ENCODE measurements around the gene LRFN5. TPM values are rescaled to one million over a fixed set of nuclear protein-coding genes. Genes with fewer than 3 reads are reported as not detected.

The LRFN5 gene
- total RNA-seq, 3 donors from 2014 or later (not counting 1 experiment from before 2014, with no cell fraction given), result not detected

DNA sequence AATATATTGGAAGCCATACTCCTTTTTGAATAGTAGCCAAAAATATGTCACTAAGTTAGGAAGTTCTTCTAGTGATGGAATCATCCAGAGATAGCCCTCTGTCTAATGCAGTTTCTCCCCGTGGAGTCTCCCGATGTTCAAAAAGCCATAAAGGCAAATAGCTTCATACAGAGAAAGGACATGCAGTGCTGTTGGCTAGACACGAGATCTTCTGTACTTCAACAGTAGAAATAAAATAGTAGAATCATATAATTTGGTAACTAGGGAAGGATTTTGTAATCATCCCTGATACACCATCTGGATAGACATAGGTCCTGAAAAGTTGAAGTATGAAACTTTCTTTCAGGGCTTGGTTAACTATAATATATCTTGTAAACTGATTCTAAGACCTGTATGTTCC, 27.6 kb downstream of the LRFN5 start:
- ATAC-seq, result no peak
- H3K27ac ChIP-seq (ENCODE audit: low read length), result no peak overlapping the region
- peaks cover 0 to 6% of the 10 kb centered on the region in 2 donors for H3K9me3 Mint-ChIP-seq

DNA sequence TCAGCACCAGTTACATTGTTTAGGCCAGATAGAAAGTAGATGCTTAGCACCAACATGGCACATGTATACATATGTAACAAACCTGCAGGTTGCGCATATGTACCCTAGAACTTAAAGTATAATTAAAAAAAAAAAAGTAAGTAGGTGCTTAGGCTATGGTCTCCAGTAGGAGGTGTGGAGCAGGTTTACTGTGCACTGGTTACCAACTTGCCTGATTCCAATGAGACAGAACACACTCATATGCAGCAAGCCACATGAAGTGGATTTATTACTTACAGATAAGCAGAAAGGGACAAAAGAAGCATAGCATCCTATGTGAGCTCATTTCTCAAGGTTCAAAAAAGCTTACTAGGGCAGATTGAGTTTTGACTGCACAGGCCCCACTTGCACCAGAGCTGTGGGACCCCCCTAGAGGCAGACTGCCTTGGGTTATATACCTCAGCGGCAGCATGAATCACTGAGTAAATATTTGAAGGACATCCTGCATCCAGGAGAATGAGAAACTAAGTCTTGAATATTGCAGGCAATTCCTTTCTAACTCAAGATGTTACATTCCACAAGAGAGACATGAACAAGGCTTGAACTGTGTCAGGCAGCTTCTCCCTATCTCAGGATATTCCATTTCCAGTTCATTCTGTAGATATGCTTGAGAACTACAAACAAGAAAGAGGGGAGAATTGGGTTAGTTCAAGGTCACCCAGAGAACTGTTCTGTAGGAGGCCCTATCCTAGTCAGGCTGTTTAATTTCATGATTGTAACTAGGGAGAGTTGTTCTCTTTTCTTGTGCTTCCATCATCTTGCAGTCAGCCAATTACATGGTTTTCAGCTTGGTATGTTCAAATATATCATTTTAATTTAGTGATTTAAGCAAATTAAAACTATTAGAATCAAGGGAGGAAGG, 30.1 kb downstream of the LRFN5 start:
- Histone ChIP-seq H3K27ac (ENCODE audit: low read length) (no peak overlapping the region), H3K4me3 (ENCODE audit: low read length) (no peak overlapping the region), H3K27me3 (ENCODE audit: control insufficient read depth, insufficient read depth, low read length) (no peaks in the 10 kb centered on the region), H3K36me3 (ENCODE audit: control insufficient read depth, insufficient read depth, low read length) (no peaks in the 10 kb centered on the region), H3K4me1 (ENCODE audit: control insufficient read depth, insufficient read depth, low read length) (no peaks in the 10 kb centered on the region), H3K9me3 (ENCODE audit: control insufficient read depth, insufficient read depth, low read length) (peaks cover 3% of the 10 kb centered on the region)
- 78% methylated on average over 1 of the region's 2 CpGs for WGBS (ENCODE audit: insufficient coverage)
- ATAC-seq, result no peak
- DNase-seq, result no peak
- peaks cover 0 to 3% of the 10 kb centered on the region in 2 donors for H3K9me3 Mint-ChIP-seq
- no peaks in the 10 kb centered on the region for H3K36me3 Mint-ChIP-seq
- intact Hi-C loops (cut with micrococcal nuclease), result no loop called here
- H3K27me3 Mint-ChIP-seq (ENCODE audit: low read depth in 2 of 2), result no peaks in the 10 kb centered on the region
- H3K4me1 Mint-ChIP-seq, result no peaks in the 10 kb centered on the region
- H3K4me3 Mint-ChIP-seq, result no peak overlapping the region
- TF ChIP-seq, protein P1, sequence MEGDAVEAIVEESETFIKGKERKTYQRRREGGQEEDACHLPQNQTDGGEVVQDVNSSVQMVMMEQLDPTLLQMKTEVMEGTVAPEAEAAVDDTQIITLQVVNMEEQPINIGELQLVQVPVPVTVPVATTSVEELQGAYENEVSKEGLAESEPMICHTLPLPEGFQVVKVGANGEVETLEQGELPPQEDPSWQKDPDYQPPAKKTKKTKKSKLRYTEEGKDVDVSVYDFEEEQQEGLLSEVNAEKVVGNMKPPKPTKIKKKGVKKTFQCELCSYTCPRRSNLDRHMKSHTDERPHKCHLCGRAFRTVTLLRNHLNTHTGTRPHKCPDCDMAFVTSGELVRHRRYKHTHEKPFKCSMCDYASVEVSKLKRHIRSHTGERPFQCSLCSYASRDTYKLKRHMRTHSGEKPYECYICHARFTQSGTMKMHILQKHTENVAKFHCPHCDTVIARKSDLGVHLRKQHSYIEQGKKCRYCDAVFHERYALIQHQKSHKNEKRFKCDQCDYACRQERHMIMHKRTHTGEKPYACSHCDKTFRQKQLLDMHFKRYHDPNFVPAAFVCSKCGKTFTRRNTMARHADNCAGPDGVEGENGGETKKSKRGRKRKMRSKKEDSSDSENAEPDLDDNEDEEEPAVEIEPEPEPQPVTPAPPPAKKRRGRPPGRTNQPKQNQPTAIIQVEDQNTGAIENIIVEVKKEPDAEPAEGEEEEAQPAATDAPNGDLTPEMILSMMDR (IDR thresholded peaks at IDR 0.05), result no peak
- H3K27ac Mint-ChIP-seq, result no peak overlapping the region

More for the DNA sequence above, 27.6 kb downstream of the LRFN5 start:
- intact Hi-C loops (cut with micrococcal nuclease), result no loop called here
- 100% methylated on average over 2 of the region's 3 CpGs for WGBS (ENCODE audit: insufficient coverage)
- Histone ChIP-seq H3K4me3 (ENCODE audit: low read length) (no peak overlapping the region), H3K27me3 (ENCODE audit: control insufficient read depth, insufficient read depth, low read length) (no peaks in the 10 kb centered on the region), H3K36me3 (ENCODE audit: control insufficient read depth, insufficient read depth, low read length) (no peaks in the 10 kb centered on the region), H3K9me3 (ENCODE audit: control insufficient read depth, insufficient read depth, low read length) (no peaks in the 10 kb centered on the region), H3K4me1 (ENCODE audit: control insufficient read depth, insufficient read depth, low read length) (no peaks in the 10 kb centered on the region)
- Mint-ChIP-seq H3K4me3 (no peak overlapping the region), H3K36me3 (no peaks in the 10 kb centered on the region), H3K4me1 (no peaks in the 10 kb centered on the region), H3K27me3 (ENCODE audit: low read depth in 2 of 2) (no peaks in the 10 kb centered on the region), H3K27ac (no peak overlapping the region)
- TF ChIP-seq, protein P1 (IDR thresholded peaks at IDR 0.05), result no peak
- no peak for DNase-seq

DNA sequence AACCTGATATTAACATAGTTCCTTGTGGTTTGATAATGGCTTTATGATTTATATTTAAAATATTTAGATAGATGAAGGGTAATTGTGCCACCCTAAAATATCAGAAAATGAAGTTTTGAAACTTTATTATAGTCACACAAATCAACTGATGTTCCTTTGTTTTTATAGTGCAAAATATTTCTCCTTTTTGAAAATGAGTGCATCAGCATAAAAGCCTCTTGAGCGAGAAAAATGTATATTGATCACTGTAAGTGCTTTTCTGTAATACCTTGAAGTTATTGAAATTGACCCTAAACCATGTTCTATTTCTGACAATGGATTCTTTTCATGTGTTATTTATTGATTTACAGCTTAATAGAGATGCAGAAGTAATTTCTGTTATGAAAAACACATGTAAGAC, 35.0 kb downstream of the LRFN5 start:
- Mint-ChIP-seq H3K4me3 (no peak overlapping the region), H3K36me3 (no peaks in the 10 kb centered on the region), H3K27me3 (ENCODE audit: low read depth in 2 of 2) (no peaks in the 10 kb centered on the region), H3K4me1 (no peaks in the 10 kb centered on the region), H3K9me3 (peaks cover 5 to 6% of the 10 kb centered on the region in 2 donors), H3K27ac (no peak overlapping the region)
- ATAC-seq, result no peak
- Histone ChIP-seq H3K27ac (ENCODE audit: low read length) (no peak overlapping the region), H3K36me3 (ENCODE audit: control insufficient read depth, insufficient read depth, low read length) (no peaks in the 10 kb centered on the region), H3K4me1 (ENCODE audit: control insufficient read depth, insufficient read depth, low read length) (no peaks in the 10 kb centered on the region), H3K4me3 (ENCODE audit: low read length) (no peak overlapping the region), H3K27me3 (ENCODE audit: control insufficient read depth, insufficient read depth, low read length) (no peaks in the 10 kb centered on the region), H3K9me3 (ENCODE audit: control insufficient read depth, insufficient read depth, low read length) (peaks cover 3% of the 10 kb centered on the region)
- no peak for DNase-seq
- intact Hi-C loops (cut with micrococcal nuclease), result no loop called here
- no CpG with 5 or more reads among the region's 1 CpG for WGBS (ENCODE audit: insufficient coverage)
- TF ChIP-seq, protein P1 (IDR thresholded peaks at IDR 0.05), result no peak

Measured in natural killer cell (primary cell).